Spinal cord (tissue), 10 donors: ENCODE results near the gene LONP2. TPM values are rescaled to one million over a fixed set of nuclear protein-coding genes. Genes with fewer than 3 reads are reported as not detected.
"Not testable (repeated sequence)": the region's sequence is repeated elsewhere in the genome, so short reads cannot be mapped to it uniquely, and the experiment has no call there.

Experiments used
- DNase-seq, 6 donors: peaks; one replicate each; pipeline versions ENCODE4 v3.0.0 to v3.0.0-alpha.2; 2013 to 2015; ENCODE audit warnings: low spot score in 6 of 6, low read depth in 4 of 6
- H3K27ac ChIP-seq: one replicate; pipeline ENCODE4 v1.5.1; 2013; ENCODE audit warnings: low read depth, low read length, control low read depth
- H3K27me3 ChIP-seq: one replicate; pipeline ENCODE4 v1.6.1; 2013; ENCODE audit warnings: low read length; ENCODE audit not compliant: control insufficient read depth, insufficient read depth
- H3K36me3 ChIP-seq: one replicate; pipeline ENCODE4 v1.6.1; 2013; ENCODE audit warnings: low read length; ENCODE audit not compliant: control insufficient read depth, insufficient read depth
- H3K4me1 ChIP-seq: one replicate; pipeline ENCODE4 v1.6.1; 2013; ENCODE audit warnings: low read length; ENCODE audit not compliant: control insufficient read depth, insufficient read depth
- H3K4me3 ChIP-seq: one replicate; pipeline ENCODE4 v1.5.1; 2013; ENCODE audit warnings: low read depth, low read length, control low read depth
- H3K9me3 ChIP-seq: one replicate; pipeline ENCODE4 v1.6.1; 2013; ENCODE audit warnings: low read length; ENCODE audit not compliant: control insufficient read depth, insufficient read depth
- WGBS: methylation state at CpG from one replicate; pipeline ENCODE4 v1.1.5; 2013; ENCODE audit warnings: missing lambda C conversion rate; ENCODE audit not compliant: insufficient coverage; 5-methylcytosine and 5-hydroxymethylcytosine counted together
- polyA plus RNA-seq, 2 donors: library from polyadenylated mRNA; unstranded; fragments of 120-200 nt; gene quantifications; one replicate each; pipeline ENCODE4 v1.2.1, GENCODE V29; 2013; ENCODE audit not compliant: insufficient read length in 2 of 2
- total RNA-seq, 2 donors: library from RNA; depleted of rRNA in 1 of 2; stranded (reverse); fragments of 120-200 nt in 1 of 2; fragments of >200 nt in 1 of 2; gene quantifications; one replicate each; pipeline versions ENCODE4 v1.2.3 to v1.2.4, GENCODE V29; 2013 to 2014
- donor health status: healthy.

Gene LONP2
- total and polyA plus RNA-seq, 4 donors: 58.1 to 83.4 (median 64.1) TPM

DNA sequence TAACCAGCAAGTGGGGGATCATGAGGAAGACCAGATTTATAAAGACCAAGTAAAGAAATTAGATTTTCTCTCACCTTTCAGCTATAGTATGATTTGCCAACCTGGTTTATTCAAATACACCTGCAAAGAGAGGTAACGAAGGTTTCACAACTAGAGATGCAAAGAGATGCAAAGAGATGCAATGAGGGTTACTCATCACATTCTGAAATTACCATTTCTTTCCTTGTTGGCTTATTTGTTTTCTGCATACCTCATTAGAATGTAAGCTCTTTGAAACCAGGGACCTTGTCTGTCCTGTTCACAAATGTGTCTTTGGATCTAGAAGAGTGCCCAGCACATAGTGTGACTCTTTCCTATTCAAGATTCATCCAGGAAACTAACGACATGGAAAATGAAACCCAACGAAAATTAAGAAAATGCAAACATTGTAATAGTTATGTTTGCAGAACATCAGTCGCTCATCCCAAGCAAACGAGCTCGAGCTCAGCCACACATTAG, 9.0 kb upstream of the LONP2 start:
- no peak for DNase-seq
- Histone ChIP-seq H3K36me3 (no peaks in the 10 kb centered on the region), H3K4me1 (no peaks in the 10 kb centered on the region), H3K27ac (no peak overlapping the region), H3K4me3 (no peak overlapping the region), H3K27me3 (no peaks in the 10 kb centered on the region), H3K9me3 (no peaks in the 10 kb centered on the region)
- WGBS: 80% methylated on average over 2 of the region's 6 CpGs

DNA sequence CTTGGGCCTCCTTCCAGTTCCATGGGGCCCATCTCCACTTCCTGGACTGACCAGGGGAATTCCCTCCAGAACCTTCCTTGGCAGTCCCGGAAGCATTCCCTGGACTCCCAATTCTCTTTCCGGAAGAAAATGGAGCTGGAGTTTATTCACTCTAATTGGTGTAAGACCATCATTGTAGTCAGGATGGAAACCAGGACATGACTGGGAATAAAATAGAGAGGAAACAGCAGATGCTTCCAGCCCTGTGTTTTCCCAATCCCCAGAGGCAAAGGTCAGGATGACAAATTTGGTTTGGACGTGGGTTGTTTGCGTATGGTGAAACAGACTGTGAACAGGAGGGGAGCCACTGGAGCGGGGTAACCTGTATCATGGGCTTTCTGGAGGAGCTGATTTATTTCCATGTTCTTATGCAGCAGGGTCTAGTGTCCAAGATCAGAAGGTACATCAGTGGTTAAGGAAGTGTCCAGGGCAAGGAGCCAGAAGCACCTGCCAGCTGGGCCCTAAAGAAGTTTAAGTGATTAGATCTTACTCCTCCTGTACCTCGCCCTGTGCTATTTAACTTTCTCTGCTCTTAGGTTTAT, 8.5 kb upstream of the LONP2 start:
- Histone ChIP-seq H3K27me3 (no peaks in the 10 kb centered on the region), H3K36me3 (no peaks in the 10 kb centered on the region), H3K27ac (no peak overlapping the region), H3K4me3 (no peak overlapping the region), H3K9me3 (no peaks in the 10 kb centered on the region), H3K4me1 (no peaks in the 10 kb centered on the region)
- WGBS: 60% methylated on average over 3 of the region's 6 CpGs
- no peak for DNase-seq

DNA sequence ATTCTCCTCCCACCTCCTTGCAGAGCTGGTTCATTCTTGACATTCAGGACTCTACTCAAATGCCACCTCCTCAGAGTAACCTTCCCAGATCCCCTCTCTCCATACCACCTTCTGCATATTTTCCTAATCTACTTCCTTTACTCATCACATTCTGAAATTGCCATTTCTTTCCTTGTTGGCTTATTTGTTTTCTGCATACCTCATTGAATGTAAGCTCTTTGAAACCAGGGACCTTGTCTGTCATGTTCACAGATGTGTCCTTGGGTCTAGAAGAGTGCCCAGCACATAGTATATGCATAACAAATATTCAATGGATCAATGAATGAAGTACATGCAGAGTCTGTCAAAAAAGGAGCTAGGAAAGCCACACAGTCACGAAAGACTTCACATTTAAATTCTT, 7.8 kb upstream of the LONP2 start:
- Histone ChIP-seq H3K27ac (no peak overlapping the region), H3K27me3 (no peaks in the 10 kb centered on the region), H3K9me3 (no peaks in the 10 kb centered on the region), H3K4me1 (no peaks in the 10 kb centered on the region), H3K36me3 (no peaks in the 10 kb centered on the region), H3K4me3 (no peak overlapping the region)
- DNase-seq: no peak
- no CpG with 5 or more reads among the region's 1 CpG for WGBS

DNA sequence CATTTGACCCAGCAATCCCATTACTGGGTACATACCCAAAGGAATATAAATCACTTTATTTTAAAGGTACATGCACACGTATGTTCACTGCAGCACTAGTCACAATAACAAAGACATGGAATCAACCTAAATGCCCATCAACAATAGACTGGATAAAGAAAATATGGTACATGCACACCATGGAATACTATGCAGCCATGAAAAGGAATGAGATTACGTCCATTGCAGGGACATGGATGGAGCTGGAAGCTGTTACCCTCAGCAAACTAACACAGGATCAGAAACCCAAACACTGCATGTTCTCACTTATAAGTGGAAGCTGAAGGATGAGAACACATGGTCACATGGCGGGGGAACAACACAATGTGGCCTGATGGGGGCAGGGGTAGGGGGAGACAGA, 4.0 kb upstream of the LONP2 start:
- not testable (repeated sequence) for H3K9me3 ChIP-seq, H3K4me1 ChIP-seq, H3K27me3 ChIP-seq, H3K36me3 ChIP-seq, H3K27ac ChIP-seq, H3K4me3 ChIP-seq, DNase-seq
- WGBS: 100% methylated on average over 1 of the region's 3 CpGs

DNA sequence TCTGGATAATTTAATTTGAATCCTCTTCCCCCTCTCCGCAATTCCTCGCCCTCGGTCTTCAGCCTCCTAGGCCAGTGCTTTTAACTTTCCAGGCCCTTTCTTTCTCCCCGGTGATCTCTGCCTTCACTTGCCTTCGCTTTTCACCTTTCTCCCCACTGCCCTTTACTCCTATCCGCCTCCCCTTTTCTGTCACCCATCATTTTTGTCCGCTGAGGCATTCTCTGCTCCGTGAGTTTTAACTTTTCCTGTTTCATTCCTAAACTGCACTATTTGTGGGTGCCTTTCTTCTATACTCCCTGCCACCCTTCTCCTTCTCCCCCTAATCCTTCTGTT, 729 bp downstream of the LONP2 start:
- Histone ChIP-seq H3K4me3 (peak overlapping the region; percentile 75), H3K9me3 (no peaks in the 10 kb centered on the region), H3K4me1 (peaks cover 7% of the 10 kb centered on the region), H3K27ac (no peak overlapping the region), H3K27me3 (no peaks in the 10 kb centered on the region), H3K36me3 (no peaks in the 10 kb centered on the region)
- DNase-seq: no peak
- 9% methylated on average over 8 of the region's 8 CpGs for whole genome bisulfite sequencing

DNA sequence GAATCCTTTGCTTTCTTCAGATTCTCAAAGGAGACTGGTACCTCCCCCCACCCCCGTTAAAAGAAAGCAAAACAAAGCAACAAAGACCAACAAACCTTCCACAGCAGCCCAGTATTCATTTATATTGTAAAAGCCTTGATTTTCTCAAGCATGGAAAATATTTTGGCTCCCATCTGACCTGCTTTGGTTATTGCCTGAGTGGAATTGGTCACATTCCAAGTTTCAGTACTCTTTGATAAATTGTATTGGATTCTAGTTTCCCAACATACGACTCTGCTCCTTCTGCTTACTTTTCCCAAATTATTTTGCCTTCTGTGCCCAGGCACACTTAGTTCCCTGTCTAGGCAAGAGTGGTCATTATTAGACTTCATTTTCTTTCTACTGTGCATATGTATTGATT, 2.0 kb downstream of the LONP2 start:
- H3K9me3 ChIP-seq: no peaks in the 10 kb centered on the region
- no peak overlapping the region for H3K27ac ChIP-seq
- H3K4me3 ChIP-seq: no peak overlapping the region
- no peak for DNase-seq
- no peaks in the 10 kb centered on the region for H3K36me3 ChIP-seq
- no peaks in the 10 kb centered on the region for H3K27me3 ChIP-seq
- peaks cover 7% of the 10 kb centered on the region for H3K4me1 ChIP-seq
- no CpG with 5 or more reads among the region's 2 CpGs for WGBS

DNA sequence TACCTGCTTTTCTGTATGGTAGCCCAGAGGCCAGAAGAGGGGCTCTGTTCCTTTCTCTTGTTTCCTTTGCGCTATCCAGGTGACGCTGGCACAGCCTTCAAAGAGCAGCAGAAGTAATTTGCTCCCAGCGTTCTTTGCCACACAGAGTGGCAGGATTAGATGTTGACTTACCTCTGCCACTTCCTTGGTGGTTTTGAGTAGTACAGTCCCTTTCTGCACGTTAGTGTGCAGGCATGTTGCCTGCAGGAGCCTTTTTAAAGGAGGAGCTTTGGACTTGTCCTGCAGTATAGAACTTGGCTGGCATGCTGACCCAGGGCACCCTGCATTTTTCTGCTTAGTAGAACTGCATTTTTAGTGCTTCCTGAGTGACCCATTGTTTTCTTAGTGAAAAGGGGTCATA, 3.2 kb downstream of the LONP2 start, which contains the start of gene ABCC11:
Gene ABCC11, minus strand, starts transcription at position 229 of the 400 bp plus-strand sequence. CDS start 15,618 bp downstream, outside the sequence.
- Histone ChIP-seq H3K36me3 (no peaks in the 10 kb centered on the region), H3K4me1 (peaks cover 7% of the 10 kb centered on the region), H3K27me3 (no peaks in the 10 kb centered on the region), H3K9me3 (no peaks in the 10 kb centered on the region), H3K4me3 (no peak within 1 kb of the TSS), H3K27ac (no peak within 1 kb of the TSS)
- DNase-seq: no peak
- 56% methylated on average over 2 of the region's 4 CpGs for WGBS

DNA sequence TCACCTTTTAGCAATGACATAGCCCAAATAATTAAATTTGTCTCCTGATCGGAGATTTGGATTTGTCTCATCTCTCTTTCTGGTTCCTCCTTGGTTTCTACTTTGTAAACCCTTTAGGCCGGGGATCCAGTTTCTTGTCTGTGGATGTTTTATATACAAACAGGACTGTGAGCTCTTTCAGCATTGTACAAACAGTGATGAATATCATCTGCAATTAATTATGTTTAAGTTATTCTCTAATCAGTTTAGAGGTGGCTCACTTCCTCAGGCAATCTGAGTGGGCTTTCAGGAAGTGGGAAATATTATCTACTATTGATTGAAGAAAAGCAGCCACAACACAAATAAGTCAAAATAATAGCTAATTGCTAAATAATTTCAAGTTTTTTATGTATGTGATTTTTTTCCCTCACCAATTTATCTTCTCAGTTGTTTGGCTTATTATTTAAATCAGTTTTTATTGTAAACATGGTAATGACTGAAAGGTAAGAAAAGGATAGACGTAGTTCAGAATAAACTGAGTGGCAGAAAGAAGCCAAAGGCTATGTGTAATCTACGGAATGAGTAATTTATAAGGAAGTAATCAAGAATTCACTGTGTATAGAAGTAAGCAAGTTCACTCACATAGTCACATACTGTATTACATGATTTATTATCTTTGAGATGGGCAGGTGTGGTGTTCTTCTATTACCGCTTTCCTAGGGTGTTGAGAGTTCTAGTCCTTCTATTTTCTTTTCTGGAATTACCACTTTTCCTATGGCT, 6.6 kb downstream of the LONP2 start:
- no peak for DNase-seq
- Histone ChIP-seq H3K4me3 (no peak overlapping the region), H3K27ac (no peak overlapping the region), H3K27me3 (no peaks in the 10 kb centered on the region), H3K9me3 (no peaks in the 10 kb centered on the region), H3K36me3 (peaks cover 10% of the 10 kb centered on the region), H3K4me1 (no peaks in the 10 kb centered on the region)
- WGBS: 100% methylated on average over 1 of the region's 5 CpGs

DNA sequence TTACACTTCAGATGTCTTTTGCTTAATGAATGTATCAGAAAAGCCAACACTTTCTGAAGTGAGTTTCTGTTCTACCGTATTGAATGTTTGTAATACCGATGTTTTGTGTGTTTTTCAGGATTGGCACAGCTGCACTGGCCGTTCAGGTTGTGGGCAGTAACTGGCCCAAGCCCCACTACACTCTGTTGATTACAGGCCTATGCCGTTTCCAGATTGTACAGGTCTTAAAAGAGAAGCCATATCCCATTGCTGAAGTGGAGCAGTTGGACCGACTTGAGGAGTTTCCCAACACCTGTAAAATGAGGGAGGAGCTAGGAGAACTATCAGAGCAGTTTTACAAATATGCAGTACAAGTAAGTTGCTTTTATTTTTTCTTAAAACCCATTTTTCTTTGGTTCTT, 7.9 kb downstream of the LONP2 start:
- WGBS: 84% methylated on average over 3 of the region's 5 CpGs
- H3K9me3 ChIP-seq: no peaks in the 10 kb centered on the region
- peaks cover 10% of the 10 kb centered on the region for H3K36me3 ChIP-seq
- no peaks in the 10 kb centered on the region for H3K27me3 ChIP-seq
- no peak overlapping the region for H3K4me3 ChIP-seq
- no peak for DNase-seq
- no peak overlapping the region for H3K27ac ChIP-seq
- no peaks in the 10 kb centered on the region for H3K4me1 ChIP-seq

DNA sequence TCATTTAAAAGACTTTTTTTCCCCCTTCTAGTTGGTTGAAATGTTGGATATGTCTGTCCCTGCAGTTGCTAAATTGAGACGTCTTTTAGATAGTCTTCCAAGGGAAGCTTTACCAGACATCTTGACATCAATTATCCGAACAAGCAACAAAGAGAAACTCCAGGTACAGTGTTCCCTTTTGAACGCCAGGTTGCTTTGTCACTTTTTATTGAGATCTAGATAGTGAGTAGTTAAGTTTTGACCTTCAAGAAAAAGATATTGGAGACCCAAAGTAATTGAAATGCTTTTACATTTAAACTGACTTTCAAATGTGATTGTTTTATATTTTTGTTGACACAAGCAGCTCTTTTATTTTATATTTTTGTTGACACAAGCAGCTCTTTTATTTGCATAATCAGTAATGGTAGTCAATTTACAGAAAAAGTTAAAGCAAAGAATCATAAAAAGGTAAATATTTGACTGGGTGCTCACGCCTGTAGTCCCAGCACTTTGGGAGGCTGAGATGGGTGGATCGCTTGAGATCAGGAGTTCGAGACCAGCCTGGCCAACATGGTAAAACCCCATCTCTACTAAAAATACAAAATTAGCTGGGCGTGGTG, 12.6 kb downstream of the LONP2 start:
- WGBS: no CpG with 5 or more reads among the region's 7 CpGs
- DNase-seq: no peak
- Histone ChIP-seq H3K27ac (no peak overlapping the region), H3K4me3 (no peak overlapping the region), H3K27me3 (no peaks in the 10 kb centered on the region), H3K9me3 (no peaks in the 10 kb centered on the region), H3K36me3 (peaks cover 19% of the 10 kb centered on the region), H3K4me1 (no peaks in the 10 kb centered on the region)
